ENCODE data around the gene MAT2A.

The MAT2A gene

DNA sequence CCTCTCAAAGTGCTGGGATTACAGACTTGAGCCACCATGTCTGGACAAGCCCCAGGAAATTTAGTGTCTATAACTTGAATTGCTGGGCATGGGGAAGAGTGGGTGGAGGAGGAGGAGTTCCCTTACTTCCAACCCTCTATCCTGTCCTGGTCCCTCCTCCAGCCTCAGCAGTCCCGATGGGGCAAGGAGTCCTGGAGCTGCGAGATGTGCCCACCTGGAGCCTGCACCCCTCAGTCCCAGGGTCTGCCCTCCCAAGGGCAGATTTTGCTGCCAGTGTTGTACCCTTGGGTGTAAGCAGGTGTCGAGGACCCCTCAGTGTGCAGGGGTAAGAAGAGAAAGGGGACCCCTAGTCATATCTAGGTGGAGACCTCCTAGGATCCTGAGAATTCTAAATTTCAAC lies 41.2 kb downstream of the MAT2A start:
- TF ChIP-seq, protein P1, sequence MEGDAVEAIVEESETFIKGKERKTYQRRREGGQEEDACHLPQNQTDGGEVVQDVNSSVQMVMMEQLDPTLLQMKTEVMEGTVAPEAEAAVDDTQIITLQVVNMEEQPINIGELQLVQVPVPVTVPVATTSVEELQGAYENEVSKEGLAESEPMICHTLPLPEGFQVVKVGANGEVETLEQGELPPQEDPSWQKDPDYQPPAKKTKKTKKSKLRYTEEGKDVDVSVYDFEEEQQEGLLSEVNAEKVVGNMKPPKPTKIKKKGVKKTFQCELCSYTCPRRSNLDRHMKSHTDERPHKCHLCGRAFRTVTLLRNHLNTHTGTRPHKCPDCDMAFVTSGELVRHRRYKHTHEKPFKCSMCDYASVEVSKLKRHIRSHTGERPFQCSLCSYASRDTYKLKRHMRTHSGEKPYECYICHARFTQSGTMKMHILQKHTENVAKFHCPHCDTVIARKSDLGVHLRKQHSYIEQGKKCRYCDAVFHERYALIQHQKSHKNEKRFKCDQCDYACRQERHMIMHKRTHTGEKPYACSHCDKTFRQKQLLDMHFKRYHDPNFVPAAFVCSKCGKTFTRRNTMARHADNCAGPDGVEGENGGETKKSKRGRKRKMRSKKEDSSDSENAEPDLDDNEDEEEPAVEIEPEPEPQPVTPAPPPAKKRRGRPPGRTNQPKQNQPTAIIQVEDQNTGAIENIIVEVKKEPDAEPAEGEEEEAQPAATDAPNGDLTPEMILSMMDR (IDR thresholded peaks at IDR 0.05): no peak
- DNase-seq (ENCODE audit: low spot score): no peak
- H3K27ac ChIP-seq: peak overlapping the region in 1 of 2 donors; percentile 55
- H3K4me3 ChIP-seq: no peak overlapping the region

DNA sequence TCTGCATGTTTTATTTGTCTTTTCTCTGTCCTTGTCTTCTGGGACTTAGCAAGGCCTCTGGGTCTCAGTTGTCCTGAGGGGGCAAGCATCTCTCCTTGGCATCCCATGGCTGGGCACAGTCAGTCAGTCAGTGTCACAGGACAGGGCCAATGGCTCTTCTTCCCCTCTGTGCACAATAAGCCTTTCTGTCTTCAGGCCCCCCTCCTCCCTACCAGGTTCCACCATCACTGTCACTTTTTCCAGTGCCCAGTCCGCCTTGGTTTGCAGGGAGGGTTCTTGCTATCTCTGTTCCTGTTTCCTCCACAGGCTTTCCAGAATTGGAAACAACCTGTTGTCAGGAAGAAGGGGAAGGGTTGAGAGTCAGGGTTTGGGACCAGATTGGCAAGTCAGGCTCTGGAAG lies 43.5 kb downstream of the MAT2A start:
- TF ChIP-seq, protein P1 (IDR thresholded peaks at IDR 0.05): no peak
- DNase-seq (ENCODE audit: low spot score): no peak
- H3K27ac ChIP-seq: no peak overlapping the region
- no peak overlapping the region for H3K4me3 ChIP-seq

DNA sequence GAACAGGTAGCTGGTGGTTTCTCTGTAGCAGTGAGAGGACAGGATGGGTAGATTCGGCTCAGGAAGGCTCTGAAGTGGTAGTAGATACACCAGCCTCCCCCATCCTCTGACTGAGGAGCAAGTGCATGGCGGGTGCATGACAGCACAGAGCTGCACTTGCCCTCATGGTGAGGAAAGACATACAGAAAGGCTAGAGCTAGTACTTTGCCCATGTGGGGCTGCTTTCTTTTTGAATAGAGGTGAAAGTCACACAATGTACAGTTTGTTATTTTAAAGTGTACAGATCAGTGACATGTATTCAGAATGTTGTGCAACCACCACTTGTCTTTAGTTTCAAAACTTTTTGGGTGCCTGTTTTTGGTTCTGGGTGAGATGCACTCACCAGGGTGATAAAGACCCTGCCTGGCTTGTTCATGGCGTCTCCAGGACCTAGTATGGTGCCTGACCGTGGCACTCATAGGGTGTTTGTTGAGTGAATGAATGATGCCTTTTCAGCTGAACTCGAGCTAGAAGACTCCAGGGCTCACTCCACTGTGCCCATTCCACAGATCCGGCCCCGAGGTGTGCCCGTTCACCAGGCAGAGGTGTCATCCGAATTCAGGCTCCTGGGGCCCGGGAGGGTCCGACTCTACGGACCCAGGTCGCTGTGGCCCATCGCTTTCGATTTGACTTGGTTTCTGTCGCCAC lies 44.8 kb downstream of the MAT2A start:
- H3K4me3 ChIP-seq: peak overlapping the region; percentile 92
- peak overlapping the region; percentile 83 to 96 for H3K27ac ChIP-seq
- TF ChIP-seq, protein P1 (IDR thresholded peaks at IDR 0.05): no peak
- DNase-seq (ENCODE audit: low spot score): no peak

DNA sequence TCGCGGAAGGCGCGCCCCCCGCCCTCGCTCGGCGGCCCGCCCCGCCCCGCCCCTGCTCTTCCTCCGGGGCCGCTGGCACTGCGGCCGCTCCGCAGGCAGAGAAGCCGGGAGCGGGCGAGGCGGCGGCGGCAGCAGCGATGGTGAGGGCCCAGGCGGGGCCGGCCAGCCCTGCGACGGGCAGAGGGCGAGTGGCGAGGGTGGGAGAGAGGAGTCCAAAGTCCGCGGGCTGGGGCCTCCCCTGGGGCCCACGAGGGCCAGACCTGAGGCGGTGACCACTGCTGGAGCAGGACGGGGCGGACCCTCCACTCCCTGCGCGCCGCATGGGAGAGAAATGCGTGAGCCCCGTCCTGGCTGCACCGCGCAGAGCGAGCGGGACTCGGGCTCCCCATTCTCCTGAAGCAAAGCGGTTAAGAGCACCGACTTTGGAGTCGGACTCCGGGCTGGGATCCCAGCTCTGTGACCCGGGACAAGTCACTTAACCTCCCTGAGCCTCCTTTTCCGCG lies 45.4 kb downstream of the MAT2A start, which contains the start of gene VAMP5:
Gene VAMP5 (plus strand): TSS at position 78 of the 503 bp plus-strand sequence. CDS start 60 bp downstream, at position 138.
- TF ChIP-seq, protein P1 (IDR thresholded peaks at IDR 0.05): no peak
- DNase-seq (ENCODE audit: low spot score): no peak
- H3K4me3 ChIP-seq: peak within 1 kb of the TSS; percentile 92
- H3K27ac ChIP-seq: peak within 1 kb of the TSS; percentile 83 to 96

DNA sequence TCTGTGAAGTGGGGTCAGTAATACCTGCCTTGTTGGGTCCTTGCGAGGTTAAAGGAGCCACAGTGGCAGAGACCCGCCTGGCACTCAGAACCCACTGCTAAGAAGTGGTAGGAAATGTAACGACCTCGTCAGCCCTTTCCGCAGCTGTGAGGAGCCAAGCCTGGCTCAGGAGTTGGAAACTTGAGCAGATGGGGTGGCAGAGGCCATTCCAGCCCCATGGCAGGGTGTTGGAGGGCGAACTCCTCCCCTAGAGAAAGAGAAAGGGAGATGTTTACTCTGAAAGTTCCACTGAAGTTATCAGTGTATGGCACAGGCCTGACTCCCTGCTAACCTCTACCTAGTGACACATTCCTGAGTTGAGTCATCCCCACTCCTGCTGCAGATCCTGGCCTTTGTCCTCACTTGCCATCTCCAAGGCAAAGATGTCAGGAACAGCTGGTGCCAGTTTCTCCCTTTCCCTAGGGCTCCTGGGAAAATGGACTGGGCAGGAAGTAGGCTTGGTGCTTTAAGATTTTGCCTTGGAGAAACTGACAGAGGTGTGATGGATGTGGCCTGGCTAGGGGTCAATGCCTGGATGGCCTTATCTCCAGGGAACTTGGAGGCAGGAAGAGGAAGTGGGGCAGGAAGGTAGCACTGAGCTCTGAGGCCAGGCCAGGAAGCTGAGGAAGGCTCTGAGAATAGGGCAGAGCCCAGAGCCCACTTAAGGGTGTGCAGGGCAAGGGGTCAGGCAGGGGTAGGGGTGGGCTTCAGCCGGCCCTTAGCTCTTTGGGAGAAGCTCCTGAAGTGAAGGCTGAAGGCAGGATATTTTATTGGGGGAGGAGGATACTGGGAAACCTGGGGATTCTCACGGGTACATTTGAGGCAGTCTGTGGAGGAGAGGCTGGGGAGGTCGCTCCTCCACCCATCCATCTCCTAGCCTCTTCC lies 46.2 kb downstream of the MAT2A start:
- Histone ChIP-seq H3K27ac (peak overlapping the region; percentile 83 to 96), H3K4me3 (peak overlapping the region; percentile 92)
- no peak for DNase-seq (ENCODE audit: low spot score)
- TF ChIP-seq, protein P1 (IDR thresholded peaks at IDR 0.05): no peak

DNA sequence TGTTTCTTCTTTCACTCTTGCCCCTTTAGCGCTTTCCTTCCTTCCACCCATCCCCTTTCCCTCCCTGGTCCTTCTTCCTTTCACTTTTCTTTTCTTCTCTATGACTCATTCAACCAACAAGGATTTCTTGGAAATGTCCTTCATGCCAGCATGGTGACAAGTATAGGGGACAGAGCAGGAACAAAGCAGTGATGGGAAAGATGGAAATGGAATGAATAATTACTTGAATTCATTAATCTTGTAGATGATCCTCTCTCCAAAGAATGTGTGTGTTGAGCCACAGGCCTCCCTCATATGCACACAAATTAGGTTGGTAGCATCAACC lies 46.8 kb downstream of the MAT2A start:
- peak overlapping the region; percentile 83 to 96 for H3K27ac ChIP-seq
- TF ChIP-seq, protein P1 (IDR thresholded peaks at IDR 0.05): no peak
- DNase-seq (ENCODE audit: low spot score): no peak
- peak overlapping the region; percentile 92 for H3K4me3 ChIP-seq

All from coronary artery (tissue), 2 donors.